Neuronal stem cell (in vitro differentiated cells): Measurements from ENCODE around the gene CDC26.
"Not testable (repeated sequence)": the region's sequence is repeated elsewhere in the genome, so short reads cannot be mapped to it uniquely, and the experiment has no call there.

Source experiments
- DNase-seq: peaks from one replicate; pipeline ENCODE4 v3.0.0-alpha.2; 2013; ENCODE audit warnings: low spot score
- H2AFZ ChIP-seq: one replicate; pipeline ENCODE4 v1.6.1; 2013; ENCODE audit warnings: mild to moderate bottlenecking, low read length, inconsistent platforms
- H2AK5ac ChIP-seq: 2 replicates; pipeline ENCODE4 v1.6.1; 2013; ENCODE audit warnings: low read depth, mild to moderate bottlenecking, inconsistent platforms, low read length, moderate library complexity, mixed read lengths
- H2BK120ac ChIP-seq: 2 replicates; pipeline ENCODE4 v1.6.1; 2013; ENCODE audit warnings: low read depth, mild to moderate bottlenecking, inconsistent platforms, low read length, moderate library complexity, mixed read lengths
- H2BK12ac ChIP-seq: one replicate; pipeline ENCODE4 v1.6.1; 2013; ENCODE audit warnings: low read length, inconsistent platforms
- H2BK15ac ChIP-seq: 2 replicates; pipeline ENCODE4 v1.6.1; 2013; ENCODE audit warnings: mild to moderate bottlenecking, low read length, inconsistent platforms, mixed read lengths
- H2BK5ac ChIP-seq: one replicate; pipeline ENCODE4 v1.6.1; 2013; ENCODE audit warnings: inconsistent platforms, mild to moderate bottlenecking, low read length, moderate library complexity
- H3K14ac ChIP-seq: one replicate; pipeline ENCODE4 v1.6.1; 2013; ENCODE audit warnings: low read length, inconsistent platforms
- H3K18ac ChIP-seq: 2 replicates; pipeline ENCODE4 v1.6.1; 2013; ENCODE audit warnings: low read length, inconsistent platforms
- H3K23ac ChIP-seq: 2 replicates; pipeline ENCODE4 v1.6.1; 2013; ENCODE audit warnings: low read depth, mild to moderate bottlenecking, mixed read lengths, low read length, inconsistent platforms; ENCODE audit not compliant: poor library complexity
- H3K27ac ChIP-seq: replicated peaks from 3 replicates; pipeline ENCODE4 v1.5.1; 2013; ENCODE audit warnings: low read length, inconsistent platforms
- H3K27me3 ChIP-seq, 3 experiments: 2 replicates each; pipeline ENCODE4 v1.6.1; 2013; ENCODE audit warnings: low read length in 3 of 3, mild to moderate bottlenecking in 2 of 3, inconsistent platforms in 1 of 3, low read depth in 1 of 3, mixed read lengths in 1 of 3, moderate library complexity in 1 of 3; ENCODE audit not compliant: control insufficient read depth in 3 of 3, insufficient read depth in 3 of 3
- H3K36me3 ChIP-seq, 2 donors: replicated peaks in 1 of 2; 2 replicates each; pipeline ENCODE4 v1.6.1; 2013; ENCODE audit warnings: low read length in 2 of 2; ENCODE audit not compliant: control insufficient read depth in 2 of 2, insufficient read depth in 2 of 2
- H3K4ac ChIP-seq: 2 replicates; pipeline ENCODE4 v1.6.1; 2013; ENCODE audit warnings: inconsistent platforms, mild to moderate bottlenecking, low read length, moderate library complexity
- H3K4me1 ChIP-seq, 2 donors: 1 replicate in 1 of 2; 2 replicates in 1 of 2; pipeline ENCODE4 v1.6.1; 2013; ENCODE audit warnings: low read length in 2 of 2, low read depth in 1 of 2; ENCODE audit not compliant: control insufficient read depth in 2 of 2, insufficient read depth in 1 of 2
- H3K4me2 ChIP-seq: one replicate; pipeline ENCODE4 v1.6.1; 2013; ENCODE audit warnings: mild to moderate bottlenecking, low read length, inconsistent platforms; ENCODE audit not compliant: insufficient read depth, poor library complexity, severe bottlenecking
- H3K4me3 ChIP-seq, 2 donors: 2 replicates each; pipeline ENCODE4 v1.5.1; 2013; ENCODE audit warnings: low read length in 2 of 2, mild to moderate bottlenecking in 2 of 2, inconsistent platforms in 1 of 2, moderate library complexity in 1 of 2
- H3K79me1 ChIP-seq: one replicate; pipeline ENCODE4 v1.6.1; 2013; ENCODE audit warnings: low read depth, mild to moderate bottlenecking, inconsistent platforms, low read length, moderate library complexity
- H3K9ac ChIP-seq: one replicate; pipeline ENCODE4 v1.6.1; 2013; ENCODE audit warnings: mild to moderate bottlenecking, low read depth, low read length, inconsistent platforms; ENCODE audit not compliant: poor library complexity
- H3K9me3 ChIP-seq, 2 donors: replicated peaks in 1 of 2; 2 replicates each; pipeline versions ENCODE3 to v1.6.1; 2013; ENCODE audit warnings: low read length in 2 of 2, mild to moderate bottlenecking in 2 of 2, inconsistent platforms in 1 of 2, low read depth in 1 of 2, mixed read lengths in 1 of 2, moderate library complexity in 1 of 2; ENCODE audit not compliant: control insufficient read depth in 2 of 2, insufficient read depth in 1 of 2
- H4K8ac ChIP-seq: one replicate; pipeline ENCODE4 v1.6.1; 2013; ENCODE audit warnings: low read depth, mild to moderate bottlenecking, inconsistent platforms, low read length, moderate library complexity
- H4K91ac ChIP-seq: one replicate; pipeline ENCODE4 v1.6.1; 2013; ENCODE audit warnings: low read length, low read depth, mild to moderate bottlenecking, inconsistent platforms; ENCODE audit not compliant: poor library complexity
- WGBS, 2 donors: extraction: QIAGEN DNeasy Blood & Tissue Kit; methylation state at CpG; one replicate each; pipeline ENCODE4 v1.1.7; 2013; ENCODE audit warnings: missing lambda C conversion rate in 2 of 2, mixed read lengths in 1 of 2; ENCODE audit not compliant: insufficient read length in 2 of 2, insufficient replicate concordance in 1 of 2; ENCODE audit errors: extremely low coverage in 2 of 2; 5-methylcytosine and 5-hydroxymethylcytosine counted together

The CDC26 gene

GRCh38 chr9:113237026-113237425 lies 38.3 kb downstream of the CDC26 start:
- no peak overlapping the region for H2BK15ac ChIP-seq
- no peak overlapping the region for H3K18ac ChIP-seq
- no peak overlapping the region for H3K4me3 ChIP-seq
- no peak overlapping the region for H2AFZ ChIP-seq
- no peak overlapping the region for H4K8ac ChIP-seq
- H2BK120ac ChIP-seq, result no peak overlapping the region
- no CpG with 5 or more reads among the region's 4 CpGs for WGBS, 2 donors
- H3K4ac ChIP-seq, result no peak overlapping the region
- no peak overlapping the region for H3K9ac ChIP-seq
- H3K36me3 ChIP-seq, result no peaks in the 10 kb centered on the region
- H3K4me2 ChIP-seq, result no peak overlapping the region
- no peak overlapping the region for H3K27ac ChIP-seq
- H3K9me3 ChIP-seq, result no peaks in the 10 kb centered on the region
- H3K14ac ChIP-seq, result no peak overlapping the region
- H2AK5ac ChIP-seq, result no peak overlapping the region
- H3K23ac ChIP-seq, result no peak overlapping the region
- no peak overlapping the region for H2BK5ac ChIP-seq
- no peak overlapping the region for H4K91ac ChIP-seq
- H3K79me1 ChIP-seq, result no peaks in the 10 kb centered on the region
- no peak for DNase-seq
- H2BK12ac ChIP-seq, result no peak overlapping the region
- H3K27me3 ChIP-seq, result no peaks in the 10 kb centered on the region
- no peaks in the 10 kb centered on the region for H3K4me1 ChIP-seq

DNA sequence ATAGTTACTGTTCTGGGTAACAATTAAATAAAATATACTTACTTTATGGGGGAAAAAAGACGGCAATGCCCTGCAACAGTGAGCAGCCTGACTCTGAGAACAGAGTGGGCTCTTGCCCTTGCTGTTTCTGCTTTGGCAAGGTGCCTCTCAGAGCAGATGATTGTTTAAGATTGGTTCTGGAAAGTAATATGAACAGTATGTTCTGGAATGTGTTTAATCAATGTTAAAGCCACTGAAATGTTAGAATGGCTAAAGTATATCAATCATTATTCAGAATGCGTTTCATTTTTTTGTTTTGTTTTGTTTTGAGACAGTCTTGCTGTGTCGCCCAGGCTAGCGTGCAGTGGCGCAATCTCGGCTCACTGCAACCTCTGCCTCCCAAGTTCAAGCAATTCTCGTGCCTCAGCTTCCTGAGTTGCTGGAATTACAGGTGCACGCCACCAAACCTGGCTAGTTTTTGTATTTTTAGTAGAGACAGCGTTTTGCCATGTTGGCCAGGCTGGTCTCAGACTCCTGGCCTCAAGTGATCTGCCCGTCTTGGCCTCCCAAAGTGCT lies 39.6 kb downstream of the CDC26 start:
- H2BK5ac ChIP-seq, H3K4me2 ChIP-seq, H2AFZ ChIP-seq, H4K91ac ChIP-seq, H3K27me3 ChIP-seq, H3K4me1 ChIP-seq, H4K8ac ChIP-seq, H3K9ac ChIP-seq, H3K27ac ChIP-seq, H3K4me3 ChIP-seq, DNase-seq, H3K9me3 ChIP-seq, H3K4ac ChIP-seq, H3K14ac ChIP-seq, H2BK15ac ChIP-seq, H2BK120ac ChIP-seq, H2AK5ac ChIP-seq, H2BK12ac ChIP-seq, H3K79me1 ChIP-seq, H3K23ac ChIP-seq, H3K36me3 ChIP-seq, H3K18ac ChIP-seq: not testable (repeated sequence)
- no CpG with 5 or more reads among the region's 10 CpGs for WGBS, 2 donors

DNA sequence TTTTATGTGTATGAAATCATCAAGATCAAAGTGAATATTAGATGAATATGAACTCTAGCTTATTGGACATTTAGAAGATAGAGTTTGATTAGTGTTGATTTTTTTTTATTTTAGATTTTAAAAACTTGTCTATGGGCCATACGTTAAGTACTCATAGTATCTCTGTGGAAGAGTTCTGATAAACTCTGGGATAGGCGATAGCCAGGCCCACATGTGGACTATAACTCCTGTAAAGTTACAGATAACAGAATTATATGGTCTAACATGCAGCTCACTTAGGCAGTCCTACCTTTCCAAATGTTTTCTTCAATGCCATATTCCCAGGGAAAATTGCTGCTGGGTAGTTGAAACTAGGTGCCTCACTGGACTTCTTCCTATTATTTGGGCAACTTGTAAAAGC lies 43.7 kb downstream of the CDC26 start:
- Histone ChIP-seq H3K36me3 (no peaks in the 10 kb centered on the region), H3K27ac (no peak overlapping the region), H2BK15ac (no peak overlapping the region), H3K14ac (no peak overlapping the region), H3K4me1 (no peaks in the 10 kb centered on the region), H4K91ac (no peak overlapping the region), H3K23ac (no peak overlapping the region), H4K8ac (no peak overlapping the region), H3K18ac (no peak overlapping the region), H3K4me2 (no peak overlapping the region), H2AK5ac (no peak overlapping the region), H3K9ac (no peak overlapping the region), H2BK5ac (no peak overlapping the region), H2BK120ac (no peak overlapping the region), H2AFZ (no peak overlapping the region), H3K4ac (no peak overlapping the region), H3K79me1 (no peaks in the 10 kb centered on the region), H3K9me3 (no peaks in the 10 kb centered on the region), H2BK12ac (no peak overlapping the region), H3K4me3 (no peak overlapping the region), H3K27me3 (no peaks in the 10 kb centered on the region)
- no CpG with 5 or more reads among the region's 2 CpGs for WGBS, 2 donors
- DNase-seq, result no peak

DNA sequence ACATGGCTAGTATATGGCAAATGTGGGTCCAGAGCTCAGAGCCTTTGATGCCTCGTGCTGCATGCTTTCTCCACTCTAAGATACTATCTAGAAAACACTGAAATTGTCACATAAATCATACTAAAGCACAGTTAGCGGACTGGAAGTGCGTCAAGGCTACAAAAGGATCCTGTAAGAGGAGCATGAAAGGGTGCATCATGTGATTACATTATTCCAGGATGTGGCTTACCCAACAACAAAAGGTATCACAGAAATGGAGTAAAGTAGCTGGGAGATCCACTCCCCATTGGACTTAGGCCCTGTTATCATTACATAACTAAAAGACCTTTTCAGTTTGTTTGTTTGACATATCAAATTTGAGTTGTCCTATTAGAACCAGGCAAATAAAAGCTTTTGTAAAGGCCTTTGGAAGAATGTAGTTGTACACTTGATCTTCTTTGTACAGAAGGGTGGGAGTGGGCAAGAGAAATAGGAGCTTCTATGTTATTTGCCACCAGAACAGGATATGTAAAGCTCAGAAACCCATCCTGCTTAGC lies 47.2 kb downstream of the CDC26 start:
- H2BK15ac ChIP-seq, result no peak overlapping the region
- H3K36me3 ChIP-seq, result peaks cover 0 to 13% of the 10 kb centered on the region in 2 donors
- no peaks in the 10 kb centered on the region for H3K9me3 ChIP-seq
- no peak overlapping the region for H4K8ac ChIP-seq
- no peak overlapping the region for H2BK120ac ChIP-seq
- WGBS, 2 donors, result no CpG with 5 or more reads among the region's 3 CpGs
- H3K18ac ChIP-seq, result no peak overlapping the region
- no peak overlapping the region for H3K23ac ChIP-seq
- H3K79me1 ChIP-seq, result no peaks in the 10 kb centered on the region
- no peak overlapping the region for H3K4me2 ChIP-seq
- no peak overlapping the region for H2AK5ac ChIP-seq
- H2AFZ ChIP-seq, result no peak overlapping the region
- no peak overlapping the region for H2BK5ac ChIP-seq
- H3K4me3 ChIP-seq, result no peak overlapping the region
- DNase-seq, result no peak
- no peak overlapping the region for H3K14ac ChIP-seq
- no peak overlapping the region for H3K9ac ChIP-seq
- no peak overlapping the region for H3K27ac ChIP-seq
- H3K27me3 ChIP-seq, result no peaks in the 10 kb centered on the region
- H3K4ac ChIP-seq, result no peak overlapping the region
- no peaks in the 10 kb centered on the region for H3K4me1 ChIP-seq
- H2BK12ac ChIP-seq, result no peak overlapping the region
- no peak overlapping the region for H4K91ac ChIP-seq
